HG02623 (cell line): ENCODE data around the gene CCR4.
"Not testable (repeated sequence)": the region's sequence is repeated elsewhere in the genome, so short reads cannot be mapped to it uniquely, and the experiment has no call there.

Experiments used
- ATAC-seq: cut with Tn5 transposase; IDR thresholded peaks from one replicate; pipeline ENCODE4 v1.9.1; 2021; ENCODE audit warnings: moderate library complexity; ENCODE audit not compliant: unreplicated experiment

Gene CCR4

GRCh38 chr3:32951410-32951811 lies at the start of gene CCR4:
Gene CCR4 (plus strand): TSS chr3:32951644. CDS start chr3:32953423, 1,779 bp downstream.
- no peak for ATAC-seq

DNA sequence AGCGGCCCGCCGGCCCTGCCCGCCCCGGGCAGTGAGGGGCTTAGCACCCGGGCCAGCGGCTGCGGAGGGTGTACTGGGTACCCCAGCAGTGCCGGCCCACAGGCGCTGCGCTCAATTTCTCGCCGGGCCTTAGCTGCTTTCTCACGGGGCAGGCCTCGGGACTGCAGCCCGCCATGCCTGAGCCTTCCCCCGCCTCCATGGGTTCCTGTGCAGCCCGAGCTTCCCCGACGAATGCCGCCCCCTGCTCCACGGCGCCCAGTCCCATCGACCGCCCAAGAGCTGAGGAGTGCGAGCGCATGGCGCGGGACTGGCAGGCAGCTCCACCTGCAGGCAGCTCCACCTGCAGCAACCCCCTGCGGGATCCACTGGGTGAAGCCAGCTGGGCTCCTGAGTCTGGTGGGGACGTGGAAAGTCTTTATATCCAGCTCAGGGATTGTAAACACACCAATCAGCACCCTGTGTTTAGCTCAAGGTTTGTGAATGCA lies 48.5 kb upstream of the CCR4 start:
- ATAC-seq: not testable (repeated sequence)

DNA sequence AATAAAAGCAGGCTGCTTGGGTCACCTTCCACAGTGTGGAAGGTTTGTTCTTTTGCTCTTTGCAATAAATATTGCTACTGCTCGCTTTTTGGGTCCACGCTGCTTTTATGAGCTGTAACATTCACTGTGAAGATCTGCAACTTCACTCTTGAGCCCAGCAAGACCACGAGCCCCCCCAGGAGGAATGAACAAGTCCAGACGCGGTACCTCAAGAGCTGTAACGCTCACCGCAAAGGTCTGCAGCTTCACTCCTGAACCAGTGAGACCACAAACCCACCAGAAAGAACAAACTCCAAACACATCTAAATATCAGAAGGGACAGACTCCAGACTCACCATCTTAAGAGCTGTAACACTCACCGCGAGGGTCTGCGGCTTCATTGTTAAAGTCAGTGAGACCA lies 47.5 kb upstream of the CCR4 start:
- ATAC-seq: no peak

GRCh38 chr3:32909999-32910398 lies 41.4 kb upstream of the CCR4 start:
- ATAC-seq: no peak

GRCh38 chr3:32910954-32911353 lies 40.5 kb upstream of the CCR4 start:
- no peak for ATAC-seq

DNA sequence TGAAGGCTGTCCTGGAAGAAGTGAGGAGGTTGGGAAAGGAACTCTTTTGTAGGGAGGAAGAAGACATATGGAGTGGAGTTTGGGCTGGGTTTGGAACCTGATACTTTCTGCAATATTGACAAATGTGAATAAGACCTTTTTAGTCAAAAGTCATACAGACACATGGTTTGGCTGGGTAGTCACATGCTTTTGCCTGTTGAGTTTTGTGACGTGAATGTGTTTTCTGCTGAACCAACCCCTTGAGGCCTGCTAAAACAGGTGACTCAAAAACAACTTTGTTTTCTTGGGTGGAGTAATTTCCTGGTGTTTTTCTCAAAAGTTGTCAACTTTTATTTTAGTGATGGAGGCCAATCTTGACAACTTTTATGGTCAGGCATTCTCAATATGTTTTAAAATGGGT lies 39.4 kb upstream of the CCR4 start:
- ATAC-seq: no peak

DNA sequence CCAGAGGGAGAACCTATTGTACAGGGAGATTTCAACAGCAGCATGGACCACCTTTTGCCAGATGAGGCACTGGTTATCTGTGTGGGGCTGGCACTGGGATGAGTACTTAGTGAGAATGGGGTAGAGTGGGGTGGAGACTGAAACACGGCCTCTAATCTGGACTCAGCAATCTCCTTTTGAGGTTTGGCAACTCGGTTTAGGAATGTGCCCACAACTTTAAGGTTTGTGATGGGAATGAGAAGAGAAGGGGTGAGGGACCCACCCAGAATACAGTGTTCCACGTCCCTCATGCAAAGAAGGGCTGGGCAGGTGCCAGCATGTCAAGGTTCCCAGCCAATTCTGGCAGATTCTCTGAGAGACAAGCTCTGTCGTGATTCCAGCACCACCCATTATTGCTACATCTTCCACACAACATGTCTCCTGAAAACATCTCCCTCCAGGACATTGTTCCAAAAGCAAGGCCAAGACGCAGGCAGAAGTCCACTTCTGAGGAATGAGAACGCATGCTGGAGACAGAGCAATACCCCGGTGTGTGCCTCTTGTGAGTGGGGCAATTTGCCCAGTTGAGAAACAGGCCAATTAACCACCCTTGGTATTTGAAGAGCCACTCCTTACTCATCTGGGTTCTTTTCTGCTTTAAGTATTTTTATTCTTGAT lies 37.5 kb upstream of the CCR4 start:
- no peak for ATAC-seq

- no peak for ATAC-seq
Measured at GRCh38 chr3:32919920-32920319, 31.5 kb upstream of the CCR4 start.

DNA sequence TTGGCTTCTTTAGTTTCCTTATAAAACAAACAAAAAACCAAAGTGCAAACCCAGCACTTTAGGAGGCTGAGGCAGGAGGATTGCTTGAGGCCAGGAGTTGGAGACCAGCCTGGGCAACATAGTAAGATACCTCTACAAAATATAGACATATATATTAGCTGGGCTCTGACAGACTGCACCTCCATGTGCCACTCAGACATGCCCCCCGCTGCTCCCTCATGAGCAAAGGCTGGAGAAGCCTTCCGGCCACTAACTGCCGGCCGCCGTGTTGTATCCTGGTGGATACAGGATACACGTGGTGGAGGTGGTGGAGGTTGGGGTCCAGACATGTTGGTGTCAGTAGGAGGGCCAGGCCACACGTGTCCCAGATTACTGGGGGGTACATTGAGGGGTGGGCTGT lies 29.4 kb upstream of the CCR4 start:
- ATAC-seq: no peak

- ATAC-seq: no peak
Measured at GRCh38 chr3:32930161-32930560, 21.3 kb upstream of the CCR4 start.

DNA sequence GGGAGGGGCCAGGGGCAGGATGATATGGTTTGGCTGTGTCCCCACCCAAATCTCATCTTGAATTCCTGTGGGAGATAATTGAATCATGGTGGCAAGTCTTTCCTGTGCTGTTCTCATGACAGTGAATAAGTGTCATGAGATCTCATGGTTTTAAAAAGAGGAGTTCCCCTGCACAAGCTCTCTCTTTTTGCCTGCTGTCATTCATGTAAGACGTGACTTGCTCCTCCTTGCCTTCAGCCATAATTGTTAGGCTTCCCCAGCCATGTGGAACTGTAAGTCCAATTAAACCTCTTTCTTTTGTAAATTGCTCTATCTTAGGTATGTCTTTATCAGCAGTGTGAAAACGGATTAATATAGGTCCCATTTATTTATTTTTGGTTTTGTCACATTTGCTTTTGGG lies 20.2 kb upstream of the CCR4 start:
- not testable (repeated sequence) for ATAC-seq

- ATAC-seq: no peak
Measured at GRCh38 chr3:32934150-32934742, 17.2 kb upstream of the CCR4 start.

DNA sequence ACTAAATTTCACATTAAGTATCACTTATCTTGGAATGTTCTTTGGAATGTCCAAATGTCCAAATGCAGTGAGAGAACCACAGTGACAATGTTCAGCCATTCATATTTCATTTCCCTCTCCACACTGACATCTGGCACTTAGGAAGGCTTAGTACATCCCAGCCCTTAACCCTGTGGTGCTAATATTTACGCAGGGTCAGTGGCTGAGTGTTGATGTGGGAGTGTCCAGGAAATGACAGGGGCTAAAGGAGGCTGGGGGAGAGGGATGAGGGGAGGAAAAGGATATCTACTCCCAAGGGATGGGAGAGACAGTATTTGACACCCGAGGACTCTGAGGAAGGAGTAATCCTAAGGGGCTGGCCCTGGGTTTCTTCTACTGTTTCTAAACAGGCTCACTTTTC lies 14.1 kb upstream of the CCR4 start:
- ATAC-seq: no peak

DNA sequence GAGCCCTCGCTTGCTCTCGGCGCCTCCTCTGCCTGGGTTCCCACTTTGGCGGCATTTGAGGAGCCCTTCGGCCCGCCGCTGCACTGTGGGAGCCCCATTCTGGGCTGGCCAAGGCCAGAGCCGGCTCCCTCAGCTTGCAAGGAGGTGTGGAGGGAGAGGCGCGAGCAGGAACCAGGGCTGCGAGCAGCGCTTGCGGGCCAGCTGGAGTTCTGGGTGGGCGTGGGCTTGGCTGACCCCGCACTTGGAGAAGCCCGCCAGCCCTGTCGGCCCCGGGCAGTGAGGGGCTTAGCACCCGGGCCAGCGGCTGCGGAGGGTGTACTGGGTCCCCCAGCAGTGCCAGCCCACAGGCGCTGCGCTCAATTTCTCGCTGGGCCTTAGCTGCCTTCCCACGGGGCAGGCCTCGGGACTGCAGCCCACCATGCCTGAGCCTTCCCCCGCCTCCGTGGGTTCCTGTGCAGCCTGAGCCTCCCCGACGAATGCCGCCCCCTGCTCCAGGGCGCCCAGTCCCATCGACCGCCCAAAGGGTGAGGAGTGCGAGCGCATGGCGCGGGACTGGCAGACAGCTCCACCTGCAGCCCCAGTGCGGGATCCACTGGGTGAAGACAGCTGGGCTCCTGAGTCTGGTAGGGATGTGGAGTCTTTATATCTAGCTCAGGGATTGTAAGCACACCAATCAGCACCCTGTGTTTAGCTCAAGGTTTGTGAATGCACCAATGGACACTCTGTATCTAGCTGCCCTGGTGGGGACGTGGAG lies 11.7 kb upstream of the CCR4 start:
- ATAC-seq: not testable (repeated sequence)

DNA sequence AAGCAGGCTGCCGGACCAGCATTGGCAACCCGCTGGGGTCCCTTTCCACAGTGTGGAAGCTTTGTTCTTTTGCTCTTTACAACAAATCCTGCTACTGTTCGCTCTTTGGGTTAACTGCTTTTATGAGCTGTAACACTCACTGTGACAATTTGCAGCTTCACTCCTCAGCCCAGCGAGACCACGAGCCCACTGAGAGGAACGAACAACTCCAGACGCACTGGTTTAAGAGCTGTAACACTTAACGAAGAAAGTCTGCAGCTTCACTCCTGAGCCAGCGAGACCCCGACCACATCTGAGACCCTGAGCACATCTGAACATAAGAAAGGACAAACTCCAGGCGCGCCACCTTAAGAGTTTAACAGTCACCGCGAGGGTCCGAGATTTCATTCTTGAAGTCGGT lies 10.7 kb upstream of the CCR4 start:
- ATAC-seq: no peak

DNA sequence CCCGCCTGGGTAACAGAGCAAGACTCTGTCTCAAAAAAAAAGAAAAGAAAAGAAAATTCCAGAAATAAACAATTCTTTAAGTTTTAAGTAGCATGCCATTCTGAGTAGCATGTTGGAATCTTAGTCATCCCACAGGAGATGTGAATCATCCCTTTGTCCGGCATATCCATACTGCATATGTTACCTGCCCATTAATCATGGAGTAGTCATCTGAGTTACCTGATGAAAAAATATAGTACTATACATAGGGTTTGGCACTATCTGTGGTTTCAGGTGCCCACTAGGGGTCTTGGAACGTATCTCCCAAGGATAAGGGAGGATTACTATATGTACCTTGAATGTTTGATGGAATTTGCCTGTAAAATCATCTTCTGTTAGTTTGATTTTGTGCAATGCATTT lies 6.3 kb upstream of the CCR4 start:
- no peak for ATAC-seq

- not testable (repeated sequence) for ATAC-seq
Measured at GRCh38 chr3:32945598-32945997, 5.8 kb upstream of the CCR4 start.

GRCh38 chr3:32946973-32947788 lies 4.3 kb upstream of the CCR4 start:
- peak; percentile 10 for ATAC-seq

GRCh38 chr3:32947789-32948238 lies 3.6 kb upstream of the CCR4 start:
- peak; percentile 78 for ATAC-seq

DNA sequence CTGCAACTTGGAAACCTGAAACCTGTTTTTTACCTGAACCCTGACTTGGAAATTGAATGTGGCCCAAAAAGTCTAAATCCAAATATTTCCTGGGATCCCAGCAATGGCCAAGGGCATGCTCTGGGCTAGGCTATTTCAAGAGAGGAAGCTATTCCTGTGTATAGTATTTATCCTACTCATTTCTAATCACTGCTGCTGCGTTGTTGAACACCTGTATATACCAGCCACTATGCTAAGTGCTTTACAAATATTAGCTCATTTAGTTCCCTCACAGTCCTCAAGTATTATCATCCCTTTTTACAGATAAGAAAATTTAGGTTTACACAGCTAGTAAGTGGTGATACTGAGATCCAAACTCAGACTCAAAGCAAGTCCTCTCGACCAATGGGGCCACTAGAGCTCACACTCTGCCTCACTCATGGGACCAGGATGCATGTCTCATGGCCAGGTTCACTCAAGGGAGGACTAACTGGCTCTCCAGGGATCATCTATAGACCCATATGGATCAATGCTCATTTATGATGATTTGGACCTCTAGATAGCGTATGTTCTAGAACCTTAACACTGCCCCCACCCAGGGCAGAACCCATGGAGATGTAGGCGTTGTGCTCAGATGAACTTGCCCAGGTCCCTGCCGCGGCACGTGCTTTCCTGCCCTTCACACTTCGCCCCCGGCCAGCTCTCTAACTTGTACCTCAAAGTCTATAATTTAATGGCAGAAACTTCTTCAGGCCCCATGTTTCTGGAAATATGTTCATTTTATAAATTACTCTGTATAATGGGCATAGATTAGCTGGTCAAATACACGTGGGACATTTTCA lies 2.6 kb upstream of the CCR4 start:
- no peak for ATAC-seq
